ENCODE data around the gene STAG1. TPM values are rescaled to one million over a fixed set of nuclear protein-coding genes. Genes with fewer than 3 reads are reported as not detected.
A peak's percentile ranks its signal among the peaks of the same experiment; 100 is the strongest.

Gene STAG1
- polyA plus RNA-seq, 3 donors, result 7.2 to 10.0 (median 7.5) TPM

GRCh38 chr3:136733317-136733833 lies 18.8 kb downstream of the STAG1 start:
- Histone ChIP-seq H3K27me3 (ENCODE audit: control insufficient read depth in 2 of 2, insufficient read depth in 2 of 2, low read length in 2 of 2) (no peaks in the 10 kb centered on the region), H3K4me3 (replicated peaks in 1 of 3; ENCODE audit: low read depth in 2 of 3, low read length in 3 of 3) (no peak overlapping the region), H3K79me2 (ENCODE audit: insufficient read depth, low read length) (peaks cover 100% of the 10 kb centered on the region), H3K4me1 (ENCODE audit: control insufficient read depth in 1 of 2, insufficient read depth in 2 of 2, low read length in 2 of 2) (peaks cover 14 to 37% of the 10 kb centered on the region in 2 donors), H4K20me1 (ENCODE audit: insufficient read depth, low read length) (peaks cover 16% of the 10 kb centered on the region), H3K9me3 (replicated peaks in 1 of 2; ENCODE audit: control insufficient read depth in 1 of 2, insufficient read depth in 1 of 2, low read length in 2 of 2) (no peaks in the 10 kb centered on the region), H3K27ac (ENCODE audit: low read depth in 1 of 2, low read length in 2 of 2) (no peak overlapping the region), H3K4me2 (replicated peaks; ENCODE audit: extremely low read depth, low read length, poor library complexity, severe bottlenecking) (no peak overlapping the region), H2AFZ (ENCODE audit: insufficient read depth, low read depth, low read length, poor library complexity, severe bottlenecking) (no peak overlapping the region), H3K9ac (ENCODE audit: insufficient read depth, low read length, poor library complexity, severe bottlenecking) (no peak overlapping the region), H3K36me3 (replicated peaks in 1 of 2; ENCODE audit: control insufficient read depth in 1 of 2, insufficient read depth in 2 of 2, low read length in 2 of 2) (no peaks in the 10 kb centered on the region)
- no peak for DNase-seq
- peaks cover 3 to 9% of the 10 kb centered on the region in 2 donors for H3K36me3 Mint-ChIP-seq
- peak overlapping the region in 1 of 7 donors; percentile 20 for H3K27ac Mint-ChIP-seq
- 100% methylated on average over 2 of the region's 5 CpGs for WGBS (ENCODE audit: insufficient coverage)
- H3K4me3 Mint-ChIP-seq, result no peak overlapping the region
- intact Hi-C loops (cut with micrococcal nuclease), result no loop called here
- no peaks in the 10 kb centered on the region for H3K27me3 Mint-ChIP-seq (ENCODE audit: low read depth in 3 of 3)
- TF ChIP-seq, protein P1, sequence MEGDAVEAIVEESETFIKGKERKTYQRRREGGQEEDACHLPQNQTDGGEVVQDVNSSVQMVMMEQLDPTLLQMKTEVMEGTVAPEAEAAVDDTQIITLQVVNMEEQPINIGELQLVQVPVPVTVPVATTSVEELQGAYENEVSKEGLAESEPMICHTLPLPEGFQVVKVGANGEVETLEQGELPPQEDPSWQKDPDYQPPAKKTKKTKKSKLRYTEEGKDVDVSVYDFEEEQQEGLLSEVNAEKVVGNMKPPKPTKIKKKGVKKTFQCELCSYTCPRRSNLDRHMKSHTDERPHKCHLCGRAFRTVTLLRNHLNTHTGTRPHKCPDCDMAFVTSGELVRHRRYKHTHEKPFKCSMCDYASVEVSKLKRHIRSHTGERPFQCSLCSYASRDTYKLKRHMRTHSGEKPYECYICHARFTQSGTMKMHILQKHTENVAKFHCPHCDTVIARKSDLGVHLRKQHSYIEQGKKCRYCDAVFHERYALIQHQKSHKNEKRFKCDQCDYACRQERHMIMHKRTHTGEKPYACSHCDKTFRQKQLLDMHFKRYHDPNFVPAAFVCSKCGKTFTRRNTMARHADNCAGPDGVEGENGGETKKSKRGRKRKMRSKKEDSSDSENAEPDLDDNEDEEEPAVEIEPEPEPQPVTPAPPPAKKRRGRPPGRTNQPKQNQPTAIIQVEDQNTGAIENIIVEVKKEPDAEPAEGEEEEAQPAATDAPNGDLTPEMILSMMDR (IDR thresholded peaks at IDR 0.05), result no peak
- peaks cover 56% of the 10 kb centered on the region for H3K4me1 Mint-ChIP-seq
- H3K9me3 Mint-ChIP-seq, result peaks cover 0 to 1% (median 0%) of the 10 kb centered on the region in 7 donors

- peaks cover 100% of the 10 kb centered on the region for H3K79me2 ChIP-seq (ENCODE audit: insufficient read depth, low read length)
- no peaks in the 10 kb centered on the region for H3K27me3 ChIP-seq (ENCODE audit: control insufficient read depth in 2 of 2, insufficient read depth in 2 of 2, low read length in 2 of 2)
- H3K4me3 ChIP-seq (replicated peaks in 1 of 3; ENCODE audit: low read depth in 2 of 3, low read length in 3 of 3), result no peak overlapping the region
- 88% methylated on average over 2 of the region's 4 CpGs for WGBS (ENCODE audit: insufficient coverage)
- H3K9ac ChIP-seq (ENCODE audit: insufficient read depth, low read length, poor library complexity, severe bottlenecking), result no peak overlapping the region
- peaks cover 3 to 24% of the 10 kb centered on the region in 2 donors for H3K4me1 ChIP-seq (ENCODE audit: control insufficient read depth in 1 of 2, insufficient read depth in 2 of 2, low read length in 2 of 2)
- peaks cover under 1 to 5% of the 10 kb centered on the region in 2 donors for H3K36me3 Mint-ChIP-seq
- H3K27ac Mint-ChIP-seq, result no peak overlapping the region
- peaks cover 0 to 1% (median 0%) of the 10 kb centered on the region in 7 donors for H3K9me3 Mint-ChIP-seq
- no peak overlapping the region for H3K4me3 Mint-ChIP-seq
- intact Hi-C loops (cut with micrococcal nuclease), result no loop called here
- peaks cover 43% of the 10 kb centered on the region for H3K4me1 Mint-ChIP-seq
- DNase-seq, result no peak
- no peaks in the 10 kb centered on the region for H3K36me3 ChIP-seq (replicated peaks in 1 of 2; ENCODE audit: control insufficient read depth in 1 of 2, insufficient read depth in 2 of 2, low read length in 2 of 2)
- no peak overlapping the region for H3K4me2 ChIP-seq (replicated peaks; ENCODE audit: extremely low read depth, low read length, poor library complexity, severe bottlenecking)
- no peak overlapping the region for H2AFZ ChIP-seq (ENCODE audit: insufficient read depth, low read depth, low read length, poor library complexity, severe bottlenecking)
- peak overlapping the region in 1 of 2 donors; percentile 24 for H3K27ac ChIP-seq (ENCODE audit: low read depth in 1 of 2, low read length in 2 of 2)
- H3K27me3 Mint-ChIP-seq (ENCODE audit: low read depth in 3 of 3), result no peaks in the 10 kb centered on the region
- H4K20me1 ChIP-seq (ENCODE audit: insufficient read depth, low read length), result peaks cover 16% of the 10 kb centered on the region
- no peaks in the 10 kb centered on the region for H3K9me3 ChIP-seq (replicated peaks in 1 of 2; ENCODE audit: control insufficient read depth in 1 of 2, insufficient read depth in 1 of 2, low read length in 2 of 2)
- TF ChIP-seq, protein P1 (IDR thresholded peaks at IDR 0.05), result no peak
Observed at GRCh38 chr3:136731274-136731884, 20.8 kb downstream of the STAG1 start.

Data from CD14-positive monocyte (primary cell).